ENCODE results near the gene MYL3. TPM values are rescaled to one million over a fixed set of nuclear protein-coding genes. Genes with fewer than 3 reads are reported as not detected.
"Not testable (repeated sequence)": the region's sequence is repeated elsewhere in the genome, so short reads cannot be mapped to it uniquely, and the experiment has no call there.

The MYL3 gene
- total and polyA plus RNA-seq, 2 of the 4 experiments (the other 2 are of a cell fraction), result 0.09 TPM; not detected in 1

GRCh38 chr3:46823314-46823713 is 39.9 kb downstream of the MYL3 start:
- DNase-seq; H4K91ac ChIP-seq (ENCODE audit: insufficient read depth, low read depth, low read length); H3K4ac ChIP-seq (ENCODE audit: low read depth, low read length); H3K27ac ChIP-seq (ENCODE audit: insufficient read depth, low read length); H3K18ac ChIP-seq (ENCODE audit: low read depth, low read length); H3K23ac ChIP-seq (ENCODE audit: low read depth, low read length); H2BK5ac ChIP-seq (ENCODE audit: low read depth, low read length, poor library complexity, severe bottlenecking); CTCF ChIA-PET; H3K4me1 ChIP-seq (ENCODE audit: control insufficient read depth, insufficient read depth, low read length); H3K79me1 ChIP-seq (ENCODE audit: low read depth in 1 of 2, low read length in 2 of 2); H2BK120ac ChIP-seq (ENCODE audit: low read depth, low read length); H2BK15ac ChIP-seq (ENCODE audit: low read depth, low read length); H2AK5ac ChIP-seq (ENCODE audit: low read depth, low read length); H2BK20ac ChIP-seq (ENCODE audit: low read depth, low read length); H2AFZ ChIP-seq (replicated peaks; ENCODE audit: low read length, poor library complexity); H4K20me1 ChIP-seq (ENCODE audit: insufficient read depth, low read length); H4K5ac ChIP-seq (ENCODE audit: low read depth, low read length); POLR2A ChIA-PET (ENCODE audit: unreplicated experiment); H3K9me3 ChIP-seq (ENCODE audit: control insufficient read depth, insufficient read depth, low read length); ATAC-seq (ENCODE audit: low read depth); dilution Hi-C loops (cut with HindIII; ENCODE audit: low sequenced_read_pairs, unreplicated experiment); H3K4me2 ChIP-seq (ENCODE audit: low read depth, low read length); H3K9me1 ChIP-seq (ENCODE audit: insufficient read depth, low read length); intact Hi-C loops (cut with micrococcal nuclease); H3K14ac ChIP-seq (replicated peaks; ENCODE audit: low read depth, low read length); H3K27me3 ChIP-seq (ENCODE audit: control insufficient read depth, insufficient read depth, low read length); H4K8ac ChIP-seq (ENCODE audit: low read depth in 2 of 2, low read length in 2 of 2); H3K36me3 ChIP-seq (ENCODE audit: control insufficient read depth, insufficient read depth, low read length); H3K4me3 ChIP-seq (ENCODE audit: insufficient read depth, low read depth, low read length); H2AK9ac ChIP-seq (replicated peaks; ENCODE audit: low read depth, low read length, poor library complexity); BruUV-seq (replicated peaks); H3K56ac ChIP-seq (ENCODE audit: extremely low read depth, insufficient read depth, low read length); in situ Hi-C loops (cut with MboI; ENCODE audit: low sequenced_read_pairs); H3K9ac ChIP-seq (ENCODE audit: low read depth, low read length): not testable (repeated sequence)
